Measurements from ENCODE around the gene LRP3. TPM values are rescaled to one million over a fixed set of nuclear protein-coding genes. Genes with fewer than 3 reads are reported as not detected.

The LRP3 gene
- total and polyA plus RNA-seq, 2 experiments from 2014 or later, result 3.5 to 62.7 TPM

- TF ChIP-seq, protein P1, sequence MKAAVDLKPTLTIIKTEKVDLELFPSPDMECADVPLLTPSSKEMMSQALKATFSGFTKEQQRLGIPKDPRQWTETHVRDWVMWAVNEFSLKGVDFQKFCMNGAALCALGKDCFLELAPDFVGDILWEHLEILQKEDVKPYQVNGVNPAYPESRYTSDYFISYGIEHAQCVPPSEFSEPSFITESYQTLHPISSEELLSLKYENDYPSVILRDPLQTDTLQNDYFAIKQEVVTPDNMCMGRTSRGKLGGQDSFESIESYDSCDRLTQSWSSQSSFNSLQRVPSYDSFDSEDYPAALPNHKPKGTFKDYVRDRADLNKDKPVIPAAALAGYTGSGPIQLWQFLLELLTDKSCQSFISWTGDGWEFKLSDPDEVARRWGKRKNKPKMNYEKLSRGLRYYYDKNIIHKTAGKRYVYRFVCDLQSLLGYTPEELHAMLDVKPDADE (IDR thresholded peaks at IDR 0.05), result no peak
- no peak for TF ChIP-seq CREB1 (CRISPR knock-in tag; IDR thresholded peaks at IDR 0.05; ENCODE audit: low read depth)
- no peak for TF ChIP-seq EZH2phosphoT487 (IDR thresholded peaks at IDR 0.05; ENCODE audit: unreplicated experiment)
- TF ChIP-seq, protein P2, sequence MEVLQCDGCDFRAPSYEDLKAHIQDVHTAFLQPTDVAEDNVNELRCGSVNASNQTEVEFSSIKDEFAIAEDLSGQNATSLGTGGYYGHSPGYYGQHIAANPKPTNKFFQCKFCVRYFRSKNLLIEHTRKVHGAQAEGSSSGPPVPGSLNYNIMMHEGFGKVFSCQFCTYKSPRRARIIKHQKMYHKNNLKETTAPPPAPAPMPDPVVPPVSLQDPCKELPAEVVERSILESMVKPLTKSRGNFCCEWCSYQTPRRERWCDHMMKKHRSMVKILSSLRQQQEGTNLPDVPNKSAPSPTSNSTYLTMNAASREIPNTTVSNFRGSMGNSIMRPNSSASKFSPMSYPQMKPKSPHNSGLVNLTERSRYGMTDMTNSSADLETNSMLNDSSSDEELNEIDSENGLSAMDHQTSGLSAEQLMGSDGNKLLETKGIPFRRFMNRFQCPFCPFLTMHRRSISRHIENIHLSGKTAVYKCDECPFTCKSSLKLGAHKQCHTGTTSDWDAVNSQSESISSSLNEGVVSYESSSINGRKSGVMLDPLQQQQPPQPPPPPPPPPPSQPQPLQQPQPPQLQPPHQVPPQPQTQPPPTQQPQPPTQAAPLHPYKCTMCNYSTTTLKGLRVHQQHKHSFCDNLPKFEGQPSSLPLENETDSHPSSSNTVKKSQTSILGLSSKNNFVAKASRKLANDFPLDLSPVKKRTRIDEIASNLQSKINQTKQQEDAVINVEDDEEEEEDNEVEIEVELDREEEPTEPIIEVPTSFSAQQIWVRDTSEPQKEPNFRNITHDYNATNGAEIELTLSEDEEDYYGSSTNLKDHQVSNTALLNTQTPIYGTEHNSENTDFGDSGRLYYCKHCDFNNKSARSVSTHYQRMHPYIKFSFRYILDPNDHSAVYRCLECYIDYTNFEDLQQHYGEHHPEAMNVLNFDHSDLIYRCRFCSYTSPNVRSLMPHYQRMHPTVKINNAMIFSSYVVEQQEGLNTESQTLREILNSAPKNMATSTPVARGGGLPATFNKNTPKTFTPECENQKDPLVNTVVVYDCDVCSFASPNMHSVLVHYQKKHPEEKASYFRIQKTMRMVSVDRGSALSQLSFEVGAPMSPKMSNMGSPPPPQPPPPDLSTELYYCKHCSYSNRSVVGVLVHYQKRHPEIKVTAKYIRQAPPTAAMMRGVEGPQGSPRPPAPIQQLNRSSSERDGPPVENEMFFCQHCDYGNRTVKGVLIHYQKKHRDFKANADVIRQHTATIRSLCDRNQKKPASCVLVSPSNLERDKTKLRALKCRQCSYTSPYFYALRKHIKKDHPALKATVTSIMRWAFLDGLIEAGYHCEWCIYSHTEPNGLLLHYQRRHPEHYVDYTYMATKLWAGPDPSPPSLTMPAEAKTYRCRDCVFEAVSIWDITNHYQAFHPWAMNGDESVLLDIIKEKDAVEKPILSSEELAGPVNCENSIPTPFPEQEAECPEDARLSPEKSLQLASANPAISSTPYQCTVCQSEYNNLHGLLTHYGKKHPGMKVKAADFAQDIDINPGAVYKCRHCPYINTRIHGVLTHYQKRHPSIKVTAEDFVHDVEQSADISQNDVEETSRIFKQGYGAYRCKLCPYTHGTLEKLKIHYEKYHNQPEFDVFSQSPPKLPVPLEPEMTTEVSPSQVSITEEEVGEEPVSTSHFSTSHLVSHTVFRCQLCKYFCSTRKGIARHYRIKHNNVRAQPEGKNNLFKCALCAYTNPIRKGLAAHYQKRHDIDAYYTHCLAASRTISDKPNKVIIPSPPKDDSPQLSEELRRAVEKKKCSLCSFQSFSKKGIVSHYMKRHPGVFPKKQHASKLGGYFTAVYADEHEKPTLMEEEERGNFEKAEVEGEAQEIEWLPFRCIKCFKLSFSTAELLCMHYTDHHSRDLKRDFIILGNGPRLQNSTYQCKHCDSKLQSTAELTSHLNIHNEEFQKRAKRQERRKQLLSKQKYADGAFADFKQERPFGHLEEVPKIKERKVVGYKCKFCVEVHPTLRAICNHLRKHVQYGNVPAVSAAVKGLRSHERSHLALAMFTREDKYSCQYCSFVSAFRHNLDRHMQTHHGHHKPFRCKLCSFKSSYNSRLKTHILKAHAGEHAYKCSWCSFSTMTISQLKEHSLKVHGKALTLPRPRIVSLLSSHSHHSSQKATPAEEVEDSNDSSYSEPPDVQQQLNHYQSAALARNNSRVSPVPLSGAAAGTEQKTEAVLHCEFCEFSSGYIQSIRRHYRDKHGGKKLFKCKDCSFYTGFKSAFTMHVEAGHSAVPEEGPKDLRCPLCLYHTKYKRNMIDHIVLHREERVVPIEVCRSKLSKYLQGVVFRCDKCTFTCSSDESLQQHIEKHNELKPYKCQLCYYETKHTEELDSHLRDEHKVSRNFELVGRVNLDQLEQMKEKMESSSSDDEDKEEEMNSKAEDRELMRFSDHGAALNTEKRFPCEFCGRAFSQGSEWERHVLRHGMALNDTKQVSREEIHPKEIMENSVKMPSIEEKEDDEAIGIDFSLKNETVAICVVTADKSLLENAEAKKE (CRISPR knock-in tag; IDR thresholded peaks at IDR 0.05), result no peak
- TF ChIP-seq ZNF331 (CRISPR knock-in tag; IDR thresholded peaks at IDR 0.05; ENCODE audit: low read depth), result no peak
- TF ChIP-seq JUNB (IDR thresholded peaks at IDR 0.05; ENCODE audit: unreplicated experiment), result no peak
- no peak for TF ChIP-seq EZH2 (IDR thresholded peaks at IDR 0.05; ENCODE audit: low read depth, unreplicated experiment)
Observed at GRCh38 chr19:33207903-33208302, 13.8 kb downstream of the LRP3 start (continued).

GRCh38 chr19:33208371-33208895 is 14.3 kb downstream of the LRP3 start:
- no peak overlapping the region for H2AFZ ChIP-seq
- H3K4me1 Mint-ChIP-seq, result no peaks in the 10 kb centered on the region
- no peaks in the 10 kb centered on the region for H3F3A ChIP-seq (replicated peaks; ENCODE audit: low read depth)
- H3K36me3 ChIP-seq (ENCODE audit: insufficient read depth), result no peaks in the 10 kb centered on the region
- peaks cover 8% of the 10 kb centered on the region for H3K27me3 Mint-ChIP-seq (ENCODE audit: insufficient read depth, low read depth, poor library complexity)
- no peaks in the 10 kb centered on the region for H3K27me3 ChIP-seq (ENCODE audit: insufficient read depth)
- H3K4me3 ChIP-seq, result no peak overlapping the region
- H3K27ac ChIP-seq (ENCODE audit: low read depth), result no peak overlapping the region
- H3K27ac Mint-ChIP-seq, result no peak overlapping the region
- no peak overlapping the region for H3K4me2 ChIP-seq
- TF ChIP-seq POLR2AphosphoS5 (IDR thresholded peaks at IDR 0.05; ENCODE audit: low read depth), result no peak
- TF ChIP-seq ZNF114 (CRISPR knock-in tag; IDR thresholded peaks at IDR 0.05), result no peak
- TF ChIP-seq EZH2phosphoT487 (IDR thresholded peaks at IDR 0.05; ENCODE audit: unreplicated experiment), result no peak
- TF ChIP-seq CREB1 (CRISPR knock-in tag; IDR thresholded peaks at IDR 0.05; ENCODE audit: low read depth), result no peak
- no peak for TF ChIP-seq NANOG (IDR thresholded peaks at IDR 0.05; ENCODE audit: borderline replicate concordance)
- TF ChIP-seq, protein P3, sequence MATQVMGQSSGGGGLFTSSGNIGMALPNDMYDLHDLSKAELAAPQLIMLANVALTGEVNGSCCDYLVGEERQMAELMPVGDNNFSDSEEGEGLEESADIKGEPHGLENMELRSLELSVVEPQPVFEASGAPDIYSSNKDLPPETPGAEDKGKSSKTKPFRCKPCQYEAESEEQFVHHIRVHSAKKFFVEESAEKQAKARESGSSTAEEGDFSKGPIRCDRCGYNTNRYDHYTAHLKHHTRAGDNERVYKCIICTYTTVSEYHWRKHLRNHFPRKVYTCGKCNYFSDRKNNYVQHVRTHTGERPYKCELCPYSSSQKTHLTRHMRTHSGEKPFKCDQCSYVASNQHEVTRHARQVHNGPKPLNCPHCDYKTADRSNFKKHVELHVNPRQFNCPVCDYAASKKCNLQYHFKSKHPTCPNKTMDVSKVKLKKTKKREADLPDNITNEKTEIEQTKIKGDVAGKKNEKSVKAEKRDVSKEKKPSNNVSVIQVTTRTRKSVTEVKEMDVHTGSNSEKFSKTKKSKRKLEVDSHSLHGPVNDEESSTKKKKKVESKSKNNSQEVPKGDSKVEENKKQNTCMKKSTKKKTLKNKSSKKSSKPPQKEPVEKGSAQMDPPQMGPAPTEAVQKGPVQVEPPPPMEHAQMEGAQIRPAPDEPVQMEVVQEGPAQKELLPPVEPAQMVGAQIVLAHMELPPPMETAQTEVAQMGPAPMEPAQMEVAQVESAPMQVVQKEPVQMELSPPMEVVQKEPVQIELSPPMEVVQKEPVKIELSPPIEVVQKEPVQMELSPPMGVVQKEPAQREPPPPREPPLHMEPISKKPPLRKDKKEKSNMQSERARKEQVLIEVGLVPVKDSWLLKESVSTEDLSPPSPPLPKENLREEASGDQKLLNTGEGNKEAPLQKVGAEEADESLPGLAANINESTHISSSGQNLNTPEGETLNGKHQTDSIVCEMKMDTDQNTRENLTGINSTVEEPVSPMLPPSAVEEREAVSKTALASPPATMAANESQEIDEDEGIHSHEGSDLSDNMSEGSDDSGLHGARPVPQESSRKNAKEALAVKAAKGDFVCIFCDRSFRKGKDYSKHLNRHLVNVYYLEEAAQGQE (IDR thresholded peaks at IDR 0.05; ENCODE audit: unreplicated experiment), result no peak
- no peak for TF ChIP-seq STAT1 (IDR thresholded peaks at IDR 0.05; ENCODE audit: unreplicated experiment)
- ATAC-seq, result no peak
- H3K9me3 Mint-ChIP-seq, result no peaks in the 10 kb centered on the region
- no peaks in the 10 kb centered on the region for H4K20me1 ChIP-seq (replicated peaks; ENCODE audit: insufficient read depth)
- no peaks in the 10 kb centered on the region for H3K79me2 ChIP-seq (replicated peaks; ENCODE audit: insufficient read depth)
- no peaks in the 10 kb centered on the region for H3K4me1 ChIP-seq (ENCODE audit: insufficient read depth)
- H3K9me2 ChIP-seq (ENCODE audit: insufficient read depth), result no peaks in the 10 kb centered on the region
- H3K36me3 Mint-ChIP-seq (ENCODE audit: low read depth), result no peaks in the 10 kb centered on the region
- no peak for DNase-seq (ENCODE audit: low spot score)
- no peak overlapping the region for H3K4me3 Mint-ChIP-seq
